PC-3 (cell line): Measurements from ENCODE around the gene NOSTRIN. TPM values are rescaled to one million over a fixed set of nuclear protein-coding genes. Genes with fewer than 3 reads are reported as not detected.

Experiments used
- ATAC-seq: fragments of 200-7000 bp; cut with Tn5 transposase; 2 replicates; pipeline ENCODE4 v1.9.1; 2020; ENCODE audit warnings: mild to moderate bottlenecking, moderate library complexity
- BruUV-seq: library from RNA; stranded (reverse); fragments of 400-500 nt; replicated peaks from 2 replicates; lab custom pipeline; 2021; lab: Mats Ljungman, UMichigan
- CTCF ChIA-PET: fragments of 300-600 bp; sonication (Branson Sonifier 250); formaldehyde crosslinking; loops from one replicate; lab custom pipeline; 2022; ENCODE audit warnings: antibody characterized with exemption; lab: Charles Lee
- POLR2A ChIA-PET: fragments of 300-600 bp; sonication (Branson Sonifier 250); formaldehyde crosslinking; loops from one replicate; lab custom pipeline; 2022; ENCODE audit warnings: antibody characterized with exemption; ENCODE audit not compliant: unreplicated experiment; lab: Charles Lee
- DNase-seq: peaks from one replicate; pipeline ENCODE4 v3.0.0-alpha.2; 2015
- H2AFZ ChIP-seq: fragments of 300-600 bp; sonication (generic); 2 replicates; pipeline ENCODE4 v1.6.0; 2016; ENCODE audit warnings: antibody characterized with exemption, low read length
- H3F3A ChIP-seq: fragments of 300-600 bp; sonication (generic); one replicate; pipeline ENCODE4 v1.6.0; 2017; ENCODE audit warnings: antibody characterized with exemption, low read length, control low read depth, mild to moderate bottlenecking; ENCODE audit not compliant: unreplicated experiment
- H3K27ac ChIP-seq: fragments of 300-600 bp; sonication (generic); 2 replicates; pipeline ENCODE4 v1.5.1; 2016; ENCODE audit warnings: mild to moderate bottlenecking, low read length
- H3K27me3 ChIP-seq: fragments of 300-600 bp; sonication (generic); 2 replicates; pipeline ENCODE4 v1.6.1; 2016; ENCODE audit warnings: low read length, mixed read lengths
- H3K36me3 ChIP-seq: fragments of 300-600 bp; sonication (generic); 2 replicates; pipeline ENCODE4 v1.6.1; 2016; ENCODE audit warnings: low read depth, mixed run types, low read length, mixed read lengths
- H3K4me1 ChIP-seq: fragments of 300-600 bp; sonication (generic); 2 replicates; pipeline ENCODE4 v1.5.1; 2016; ENCODE audit warnings: low read length; ENCODE audit not compliant: insufficient read depth
- H3K4me2 ChIP-seq: fragments of 300-600 bp; sonication (generic); 2 replicates; pipeline ENCODE4 v1.6.0; 2016; ENCODE audit warnings: low read length
- H3K4me3 ChIP-seq: fragments of 300-600 bp; sonication (generic); 2 replicates; pipeline ENCODE4 v1.5.1; 2016; ENCODE audit warnings: mild to moderate bottlenecking, low read length, mixed read lengths
- H3K79me2 ChIP-seq: fragments of 300-600 bp; sonication (generic); 2 replicates; pipeline ENCODE4 v1.6.1; 2017; ENCODE audit warnings: low read length, mixed read lengths
- H3K9ac ChIP-seq: fragments of 300-600 bp; sonication (generic); 2 replicates; pipeline ENCODE4 v1.6.0; 2016; ENCODE audit warnings: mild to moderate bottlenecking, low read length
- H3K9me2 ChIP-seq: fragments of 300-600 bp; sonication (generic); replicated peaks from 2 replicates; pipeline ENCODE4 v1.6.1; 2016; ENCODE audit warnings: mixed run types, low read length, mixed read lengths
- H3K9me3 ChIP-seq: fragments of 300-600 bp; sonication (generic); 2 replicates; pipeline ENCODE4 v1.6.1; 2016; ENCODE audit warnings: low read length, mixed read lengths
- H4K20me1 ChIP-seq: fragments of 300-600 bp; sonication (generic); 2 replicates; pipeline ENCODE4 v1.6.1; 2016; ENCODE audit warnings: low read length, mixed read lengths
- CTCF ChIP-seq: fragments of 300-600 bp; sonication (generic); conservative IDR thresholded peaks from 2 replicates; pipeline ENCODE4 v1.5.1; 2017; ENCODE audit warnings: antibody characterized with exemption, low read depth, mild to moderate bottlenecking, low read length
- EZH2 ChIP-seq: fragments of 300-600 bp; sonication (generic); IDR thresholded peaks from one replicate; pipeline ENCODE4 v1.6.1; 2017; ENCODE audit warnings: antibody characterized with exemption, mild to moderate bottlenecking, low read length; ENCODE audit not compliant: unreplicated experiment
- EZH2phosphoT487 ChIP-seq: fragments of 300-600 bp; sonication (generic); IDR thresholded peaks from 2 replicates; pipeline ENCODE4 v1.6.1; 2018; ENCODE audit warnings: mild to moderate bottlenecking, antibody characterized with exemption, low read length, borderline replicate concordance
- intact Hi-C: fragments of 100-400 bp; cut with micrococcal nuclease; formaldehyde crosslinking; loops from 2 replicates; pipeline ENCODE4 v1.9.0; 2023
- total RNA-seq: library from RNA; depleted of rRNA; stranded (reverse); fragments of >200 nt; gene quantifications from 2 replicates; pipeline ENCODE4 v1.2.3, GENCODE V29; 2014

The NOSTRIN gene
- total RNA-seq, 1 experiment from 2014 or later, result 1.1 TPM

GRCh38 chr2:168849610-168850009 lies 47.2 kb downstream of the NOSTRIN start:
- Histone ChIP-seq H3F3A (no peaks in the 10 kb centered on the region), H3K9ac (no peak overlapping the region), H4K20me1 (no peaks in the 10 kb centered on the region), H3K9me3 (no peaks in the 10 kb centered on the region), H3K4me2 (no peak overlapping the region), H3K9me2 (no peaks in the 10 kb centered on the region), H3K4me3 (no peak overlapping the region), H2AFZ (no peak overlapping the region), H3K79me2 (no peaks in the 10 kb centered on the region), H3K36me3 (no peaks in the 10 kb centered on the region), H3K27me3 (no peaks in the 10 kb centered on the region), H3K4me1 (peaks cover 10% of the 10 kb centered on the region), H3K27ac (no peak overlapping the region)
- CTCF ChIA-PET, result no interaction called here
- BruUV-seq, result no TSS peak
- ATAC-seq (no peak), DNase-seq (no peak)
- POLR2A ChIA-PET, result no interaction called here
- TF ChIP-seq CTCF, result 0 out of 2 replicates have a peak, but pooled peaks have one; percentile 16
- TF ChIP-seq EZH2, result no peak
- TF ChIP-seq EZH2phosphoT487, result no peak
- intact Hi-C loops, result no loop called here

GRCh38 chr2:168850846-168851245 lies 48.4 kb downstream of the NOSTRIN start:
- Histone ChIP-seq H3K9me2 (no peaks in the 10 kb centered on the region), H3F3A (no peaks in the 10 kb centered on the region), H2AFZ (no peak overlapping the region), H4K20me1 (no peaks in the 10 kb centered on the region), H3K4me2 (no peak overlapping the region), H3K9ac (no peak overlapping the region), H3K4me1 (peaks cover 10% of the 10 kb centered on the region), H3K36me3 (no peaks in the 10 kb centered on the region), H3K27ac (no peak overlapping the region), H3K79me2 (no peaks in the 10 kb centered on the region), H3K27me3 (no peaks in the 10 kb centered on the region), H3K9me3 (no peaks in the 10 kb centered on the region), H3K4me3 (no peak overlapping the region)
- CTCF ChIA-PET, result no interaction called here
- POLR2A ChIA-PET, result no interaction called here
- BruUV-seq, result no TSS peak
- no peak for DNase-seq
- ATAC-seq, result no peak
- no peak for TF ChIP-seq EZH2phosphoT487
- intact Hi-C loops, result no loop called here

GRCh38 chr2:168851674-168852320 lies 49.4 kb downstream of the NOSTRIN start:
- DNase-seq, result peak; percentile 91
- Histone ChIP-seq H3F3A (no peaks in the 10 kb centered on the region), H3K4me1 (peaks cover 10% of the 10 kb centered on the region), H3K36me3 (no peaks in the 10 kb centered on the region), H3K9me2 (no peaks in the 10 kb centered on the region), H3K4me3 (no peak overlapping the region), H2AFZ (0 out of 2 replicates have a peak overlapping the region, but pooled peaks have one; percentile 33), H3K9ac (no peak overlapping the region), H3K4me2 (no peak overlapping the region), H3K79me2 (no peaks in the 10 kb centered on the region), H4K20me1 (no peaks in the 10 kb centered on the region), H3K9me3 (no peaks in the 10 kb centered on the region), H3K27me3 (no peaks in the 10 kb centered on the region), H3K27ac (no peak overlapping the region)
- TF ChIP-seq EZH2phosphoT487, result no peak
- ATAC-seq, result peak; percentile 93
- POLR2A ChIA-PET, result no interaction called here
- BruUV-seq, result no TSS peak
- intact Hi-C loops, result no loop called here
- CTCF ChIA-PET, result no interaction called here
